Fibroblast of pulmonary artery (primary cell): ENCODE measurements around the gene SPDEF.

ENCODE experiments used
- DNase-seq: peaks from one replicate; pipeline ENCODE4 v3.0.0-alpha.2; 2010; ENCODE audit warnings: low read depth
- H3K4me3 ChIP-seq: replicated peaks from 2 replicates; pipeline ENCODE4 v1.5.1; 2011; ENCODE audit warnings: low read depth, mild to moderate bottlenecking, control low read depth, low read length, moderate library complexity
- TF ChIP-seq, protein P1 (sequence below): IDR thresholded peaks from 2 replicates; pipeline ENCODE4 v1.5.1; 2011; ENCODE audit warnings: mild to moderate bottlenecking, control low read depth, low read length, inconsistent platforms; ENCODE audit errors: missing control alignments

SPDEF gene

DNA sequence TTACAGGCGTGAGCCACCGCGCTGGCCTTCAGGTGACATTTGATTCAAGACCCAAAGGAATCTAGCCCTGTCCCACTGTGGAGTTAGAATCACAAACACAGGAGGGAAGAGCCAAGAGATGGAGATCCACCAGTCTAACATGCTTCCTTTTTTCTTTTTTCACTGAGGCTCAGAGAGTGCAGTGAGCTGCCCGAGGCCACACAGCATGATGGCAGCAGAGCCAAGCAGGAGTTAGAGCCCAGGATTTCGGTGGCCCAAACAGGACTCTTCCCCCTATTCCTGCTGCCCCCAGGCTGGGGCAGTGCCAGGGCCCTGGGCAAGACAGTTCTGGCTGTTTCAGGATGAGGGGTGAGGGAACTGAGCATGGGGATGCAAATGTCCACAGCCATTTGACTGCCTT, 8.1 kb upstream of the SPDEF start:
- H3K4me3 ChIP-seq = no peak overlapping the region
- TF ChIP-seq, protein P1, sequence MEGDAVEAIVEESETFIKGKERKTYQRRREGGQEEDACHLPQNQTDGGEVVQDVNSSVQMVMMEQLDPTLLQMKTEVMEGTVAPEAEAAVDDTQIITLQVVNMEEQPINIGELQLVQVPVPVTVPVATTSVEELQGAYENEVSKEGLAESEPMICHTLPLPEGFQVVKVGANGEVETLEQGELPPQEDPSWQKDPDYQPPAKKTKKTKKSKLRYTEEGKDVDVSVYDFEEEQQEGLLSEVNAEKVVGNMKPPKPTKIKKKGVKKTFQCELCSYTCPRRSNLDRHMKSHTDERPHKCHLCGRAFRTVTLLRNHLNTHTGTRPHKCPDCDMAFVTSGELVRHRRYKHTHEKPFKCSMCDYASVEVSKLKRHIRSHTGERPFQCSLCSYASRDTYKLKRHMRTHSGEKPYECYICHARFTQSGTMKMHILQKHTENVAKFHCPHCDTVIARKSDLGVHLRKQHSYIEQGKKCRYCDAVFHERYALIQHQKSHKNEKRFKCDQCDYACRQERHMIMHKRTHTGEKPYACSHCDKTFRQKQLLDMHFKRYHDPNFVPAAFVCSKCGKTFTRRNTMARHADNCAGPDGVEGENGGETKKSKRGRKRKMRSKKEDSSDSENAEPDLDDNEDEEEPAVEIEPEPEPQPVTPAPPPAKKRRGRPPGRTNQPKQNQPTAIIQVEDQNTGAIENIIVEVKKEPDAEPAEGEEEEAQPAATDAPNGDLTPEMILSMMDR = no peak
- DNase-seq = no peak

DNA sequence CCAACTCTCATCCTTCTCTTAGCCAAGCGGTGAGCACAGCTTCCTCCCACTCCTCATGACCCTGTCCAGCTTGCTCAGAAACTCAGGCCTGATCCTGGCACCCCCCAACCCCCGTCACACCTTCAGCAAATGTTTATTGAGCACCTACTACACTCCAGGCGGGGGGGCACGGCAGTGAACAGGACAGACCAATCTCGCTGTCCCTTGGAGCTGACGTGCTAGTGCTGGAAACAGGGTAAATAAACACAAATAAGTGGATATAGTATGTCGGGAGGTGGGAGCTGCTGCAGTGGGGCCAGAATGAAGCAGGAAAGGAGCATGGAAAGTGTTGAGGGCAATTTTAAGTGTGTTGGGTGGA, 7.4 kb upstream of the SPDEF start:
- TF ChIP-seq, protein P1 = no peak
- DNase-seq = no peak
- no peak overlapping the region for H3K4me3 ChIP-seq

DNA sequence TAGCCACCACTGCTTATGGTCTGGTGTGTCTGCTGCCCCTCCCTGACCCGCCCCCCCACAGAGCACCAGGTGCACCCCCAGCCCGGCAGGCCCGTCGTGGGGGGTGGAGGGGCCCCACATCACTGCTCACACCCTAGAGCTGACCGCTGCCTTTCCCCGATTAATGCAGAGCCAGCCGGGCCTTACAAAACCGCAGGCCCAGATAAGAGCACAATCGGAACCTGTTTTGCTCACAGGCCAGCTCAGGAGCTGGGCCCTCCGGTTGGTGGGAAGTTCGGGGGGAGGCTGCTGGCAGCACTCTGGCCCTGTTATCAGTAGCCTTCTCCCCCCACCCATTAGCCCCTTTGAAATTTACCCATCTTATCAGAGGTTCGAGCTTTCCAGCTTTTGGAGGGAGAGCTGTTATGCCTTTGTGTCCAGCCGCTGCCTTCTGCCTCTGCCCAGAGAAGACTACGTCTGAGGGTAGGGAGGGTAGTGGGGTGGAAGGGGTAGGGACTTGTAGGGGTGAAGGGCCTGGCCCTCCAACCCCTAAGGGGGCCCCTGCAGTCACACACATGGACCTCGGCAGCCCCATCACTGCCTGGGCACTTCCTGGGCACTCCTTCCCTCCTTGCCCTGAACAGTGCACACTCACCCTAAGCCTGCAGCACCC, 6.9 kb upstream of the SPDEF start:
- DNase-seq = no peak
- TF ChIP-seq, protein P1 = no peak
- no peak overlapping the region for H3K4me3 ChIP-seq

DNA sequence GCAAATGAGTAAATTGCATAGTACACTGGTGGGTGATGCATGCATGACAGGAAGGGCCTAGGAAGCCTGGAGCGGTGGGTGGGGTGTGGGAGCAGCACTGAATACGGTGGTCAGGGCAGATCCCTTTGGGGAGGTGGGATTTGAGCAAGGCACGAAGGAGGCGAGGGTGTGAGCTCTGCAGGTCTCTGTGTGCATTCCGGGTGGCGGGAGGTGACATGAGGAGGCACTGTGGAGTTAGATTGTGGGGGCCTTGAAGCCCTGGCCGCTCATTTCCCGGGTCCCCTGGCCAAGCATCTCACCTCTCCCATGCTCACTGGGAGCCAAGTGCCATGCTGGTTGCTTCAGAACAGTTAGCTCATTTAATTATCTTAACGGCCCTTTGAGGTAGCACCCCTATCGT, 6.2 kb upstream of the SPDEF start:
- no peak overlapping the region for H3K4me3 ChIP-seq
- TF ChIP-seq, protein P1 = no peak
- no peak for DNase-seq

DNA sequence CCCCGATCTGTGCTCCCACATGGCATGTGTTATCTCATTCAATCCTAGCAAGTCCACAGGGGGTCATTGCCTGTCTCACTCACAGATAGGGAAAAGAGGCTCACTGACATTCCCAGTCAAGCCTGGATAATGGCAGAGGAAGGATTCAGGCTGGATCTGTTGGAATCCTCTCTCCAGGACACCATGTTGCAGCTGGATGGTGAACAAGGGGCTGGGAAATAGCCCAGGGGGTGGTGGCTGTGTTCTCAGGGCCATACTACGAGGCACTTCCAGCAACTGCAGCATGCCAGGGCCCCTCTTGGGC, 5.0 kb upstream of the SPDEF start:
- DNase-seq = no peak
- TF ChIP-seq, protein P1 = no peak
- H3K4me3 ChIP-seq = no peak overlapping the region

DNA sequence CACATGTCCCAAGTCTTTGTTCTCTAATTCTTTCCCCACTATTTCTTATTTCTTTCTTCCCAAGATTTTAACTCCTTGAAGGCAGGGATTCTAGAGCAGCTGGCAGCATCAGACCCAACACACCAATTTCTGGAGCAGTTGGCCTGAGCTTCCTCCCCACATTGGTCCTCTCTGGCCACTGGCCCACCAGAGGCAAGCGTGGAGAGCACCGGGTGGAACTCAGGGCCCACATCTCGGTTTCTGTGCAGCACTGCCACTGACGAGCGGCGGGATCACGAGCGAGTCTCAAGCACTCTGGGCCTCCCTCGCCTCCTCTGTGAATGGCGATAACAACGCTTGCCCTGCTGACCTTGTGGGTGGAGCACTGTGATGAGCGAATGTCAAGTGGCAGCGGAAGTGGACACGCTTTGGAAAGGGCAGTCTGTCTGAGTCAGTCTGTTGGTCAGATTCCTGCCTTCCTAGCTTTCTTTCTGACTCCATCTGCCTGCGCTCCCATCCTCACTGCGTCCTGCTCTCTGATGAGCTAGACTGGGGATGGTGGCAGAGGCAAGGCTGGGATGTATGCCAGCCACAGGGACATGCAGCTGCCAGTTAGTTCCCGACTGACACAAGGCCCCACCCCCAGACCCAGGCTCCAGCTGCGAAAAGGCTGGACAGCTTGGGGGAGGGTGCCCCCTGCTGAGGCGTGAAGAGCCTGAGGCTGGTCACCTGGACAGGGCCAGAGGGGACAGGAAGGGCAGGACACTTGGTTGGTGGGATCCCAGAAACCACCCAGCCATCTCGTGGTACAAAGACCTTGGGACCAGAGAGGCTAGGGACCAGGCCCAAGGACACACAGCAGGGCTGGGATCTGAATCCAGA, 4.5 kb upstream of the SPDEF start:
- TF ChIP-seq, protein P1 = no peak
- no peak overlapping the region for H3K4me3 ChIP-seq
- DNase-seq = peak; percentile 35
